HL-60 (cell line): ENCODE results near the gene TSPYL2.

Experiments used
- CTCF ChIP-seq: IDR thresholded peaks from one replicate; pipeline ENCODE4 v1.5.1; 2011; ENCODE audit warnings: low read length, control low read depth, inconsistent platforms; ENCODE audit not compliant: insufficient read depth
- GABPA ChIP-seq: IDR thresholded peaks from 2 replicates; pipeline ENCODE4 v1.6.1; 2012; ENCODE audit warnings: low read depth
- POLR2AphosphoS5 ChIP-seq: IDR thresholded peaks from 2 replicates; pipeline ENCODE4 v1.6.1; 2012; ENCODE audit warnings: low read depth
- REST ChIP-seq: IDR thresholded peaks from 2 replicates; pipeline ENCODE4 v1.6.1; 2012; ENCODE audit warnings: low read depth; ENCODE audit not compliant: insufficient replicate concordance
- SPI1 ChIP-seq: IDR thresholded peaks from 2 replicates; pipeline ENCODE4 v1.6.1; 2012; ENCODE audit warnings: low read depth, mild to moderate bottlenecking, borderline replicate concordance

- TF ChIP-seq CTCF (no peak), POLR2AphosphoS5 (no peak), REST (no peak), GABPA (no peak), SPI1 (no peak)
Measured at GRCh38 chrX:53055244-53055849, 26.8 kb upstream of the TSPYL2 start.
